DND-41 (cell line): ENCODE results near the gene MYCBPAP.

Experiments used
- ATAC-seq: fragments of 200-7000 bp; cut with Tn5 transposase; 3 replicates; pipeline ENCODE4 v1.9.1; 2021; ENCODE audit warnings: low read depth; ENCODE audit not compliant: insufficient read depth
- DNase-seq: peaks from one replicate; pipeline ENCODE4 v3.0.0-alpha.2; 2020
- H2AFZ ChIP-seq: 2 replicates; pipeline ENCODE4 v1.6.0; 2012; ENCODE audit warnings: low read depth, low read length
- H3K27ac ChIP-seq: 2 replicates; pipeline ENCODE4 v1.5.1; 2012; ENCODE audit warnings: low read length, inconsistent platforms
- H3K27me3 ChIP-seq: fragments of 200-600 bp; sonication (generic); 2 replicates; pipeline ENCODE4 v1.6.0; 2012; ENCODE audit warnings: low read length, mild to moderate bottlenecking, inconsistent platforms; ENCODE audit not compliant: insufficient read depth, poor library complexity
- H3K36me3 ChIP-seq: 2 replicates; pipeline ENCODE4 v1.5.1; 2012; ENCODE audit warnings: low read length, inconsistent platforms; ENCODE audit not compliant: insufficient read depth
- H3K4me1 ChIP-seq: 2 replicates; pipeline ENCODE4 v1.5.1; 2012; ENCODE audit warnings: mild to moderate bottlenecking, low read length; ENCODE audit not compliant: insufficient read depth
- H3K4me2 ChIP-seq: 2 replicates; pipeline ENCODE4 v1.6.0; 2012; ENCODE audit warnings: mild to moderate bottlenecking, moderate library complexity, low read length, inconsistent platforms; ENCODE audit not compliant: insufficient read depth
- H3K4me3 ChIP-seq, 2 experiments: fragments of 200-600 bp in 1 of 2; shearing (Covaris generic) in 1 of 2; 2 replicates each; pipeline ENCODE4 v1.5.1; 2012 to 2016; ENCODE audit warnings: inconsistent platforms in 2 of 2, low read length in 2 of 2, mild to moderate bottlenecking in 2 of 2, low read depth in 1 of 2, moderate library complexity in 1 of 2
- H3K79me2 ChIP-seq: 2 replicates; pipeline ENCODE4 v1.6.0; 2012; ENCODE audit warnings: low read length, inconsistent platforms; ENCODE audit not compliant: insufficient read depth
- H3K9ac ChIP-seq: 2 replicates; pipeline ENCODE4 v1.6.0; 2012; ENCODE audit warnings: low read depth, mild to moderate bottlenecking, inconsistent platforms, low read length, moderate library complexity
- H3K9me3 ChIP-seq: 2 replicates; pipeline ENCODE4 v1.5.1; 2012; ENCODE audit warnings: low read length, moderate library complexity, mild to moderate bottlenecking, inconsistent platforms; ENCODE audit not compliant: insufficient read depth, severe bottlenecking
- H4K20me1 ChIP-seq: 2 replicates; pipeline ENCODE4 v1.6.0; 2012; ENCODE audit warnings: low read length; ENCODE audit not compliant: insufficient read depth
- EZH2 ChIP-seq: IDR thresholded peaks from 3 replicates; pipeline ENCODE4 v1.6.1; 2012; ENCODE audit warnings: borderline replicate concordance, low read depth, mild to moderate bottlenecking, moderate library complexity, low read length, inconsistent platforms; ENCODE audit not compliant: severe bottlenecking
- TF ChIP-seq, protein P1 (sequence below): IDR thresholded peaks from 2 replicates; pipeline ENCODE4 v1.5.1; 2012; ENCODE audit warnings: borderline replicate concordance, low read length, moderate library complexity, mild to moderate bottlenecking; ENCODE audit not compliant: poor library complexity, severe bottlenecking; ENCODE audit errors: extremely low read depth

The MYCBPAP gene

DNA sequence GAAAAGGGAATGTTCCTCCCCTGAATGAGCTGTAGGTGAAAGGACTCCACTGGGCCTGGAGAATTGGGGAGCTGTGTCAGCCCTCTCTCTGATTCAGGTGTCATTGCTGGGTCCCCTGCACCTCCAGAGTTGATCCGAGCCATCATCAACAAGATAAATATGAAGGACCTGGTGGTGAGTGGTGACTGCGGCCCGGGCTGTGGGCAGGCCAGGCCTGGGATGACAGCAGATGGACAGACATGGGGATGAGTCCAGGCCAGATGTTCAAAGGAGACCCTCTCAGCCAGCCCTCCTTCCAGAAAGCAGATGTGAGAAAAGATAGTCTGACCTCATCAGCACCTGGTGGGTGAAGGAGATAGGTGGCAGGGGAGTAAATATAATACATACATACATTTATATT, 44.1 kb upstream of the MYCBPAP start:
- DNase-seq = no peak
- Histone ChIP-seq H3K9ac (no peak overlapping the region), H3K4me2 (no peak overlapping the region)

DNA sequence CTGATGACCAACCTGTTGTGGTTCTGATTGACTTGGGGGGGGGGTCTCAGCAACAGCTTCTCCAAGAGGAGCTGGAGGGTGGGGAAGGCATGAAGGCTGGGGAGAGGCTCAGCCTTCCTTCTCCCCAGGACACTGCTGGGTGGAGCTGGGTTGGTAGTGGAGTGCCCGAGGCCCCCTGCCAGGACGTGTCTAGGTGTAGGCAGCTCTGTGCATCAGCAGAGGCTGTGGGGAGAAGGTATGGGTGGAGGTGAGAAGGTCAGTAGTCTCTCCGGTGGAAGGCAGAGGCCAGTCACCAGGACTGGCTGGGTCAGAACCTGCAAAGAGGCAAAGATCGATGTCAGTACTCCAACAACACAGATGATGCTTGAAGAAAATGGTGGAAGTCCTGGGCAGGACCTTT, 43.5 kb upstream of the MYCBPAP start:
- no peak overlapping the region for H3K9ac ChIP-seq
- no peak overlapping the region for H3K27ac ChIP-seq
- H2AFZ ChIP-seq = no peak overlapping the region
- DNase-seq (no peak), ATAC-seq (no peak)
- H3K9me3 ChIP-seq = no peaks in the 10 kb centered on the region
- H3K4me2 ChIP-seq = no peak overlapping the region
- H3K36me3 ChIP-seq = no peaks in the 10 kb centered on the region; the same call in 1 of the 2 replicates
- H3K4me1 ChIP-seq = no peaks in the 10 kb centered on the region
- no peaks in the 10 kb centered on the region for H3K79me2 ChIP-seq
- TF ChIP-seq EZH2 = no peak
- TF ChIP-seq, protein P1, sequence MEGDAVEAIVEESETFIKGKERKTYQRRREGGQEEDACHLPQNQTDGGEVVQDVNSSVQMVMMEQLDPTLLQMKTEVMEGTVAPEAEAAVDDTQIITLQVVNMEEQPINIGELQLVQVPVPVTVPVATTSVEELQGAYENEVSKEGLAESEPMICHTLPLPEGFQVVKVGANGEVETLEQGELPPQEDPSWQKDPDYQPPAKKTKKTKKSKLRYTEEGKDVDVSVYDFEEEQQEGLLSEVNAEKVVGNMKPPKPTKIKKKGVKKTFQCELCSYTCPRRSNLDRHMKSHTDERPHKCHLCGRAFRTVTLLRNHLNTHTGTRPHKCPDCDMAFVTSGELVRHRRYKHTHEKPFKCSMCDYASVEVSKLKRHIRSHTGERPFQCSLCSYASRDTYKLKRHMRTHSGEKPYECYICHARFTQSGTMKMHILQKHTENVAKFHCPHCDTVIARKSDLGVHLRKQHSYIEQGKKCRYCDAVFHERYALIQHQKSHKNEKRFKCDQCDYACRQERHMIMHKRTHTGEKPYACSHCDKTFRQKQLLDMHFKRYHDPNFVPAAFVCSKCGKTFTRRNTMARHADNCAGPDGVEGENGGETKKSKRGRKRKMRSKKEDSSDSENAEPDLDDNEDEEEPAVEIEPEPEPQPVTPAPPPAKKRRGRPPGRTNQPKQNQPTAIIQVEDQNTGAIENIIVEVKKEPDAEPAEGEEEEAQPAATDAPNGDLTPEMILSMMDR = no peak
- no peaks in the 10 kb centered on the region for H3K27me3 ChIP-seq
- H4K20me1 ChIP-seq = no peaks in the 10 kb centered on the region; the same call in 1 of the 2 replicates
- H3K4me3 ChIP-seq = no peak overlapping the region

More for the DNA sequence above, 44.1 kb upstream of the MYCBPAP start:
- H3K27ac ChIP-seq = no peak overlapping the region
- no peak for TF ChIP-seq EZH2
- TF ChIP-seq, protein P1 = no peak
- H3K4me3 ChIP-seq = no peak overlapping the region
- no peaks in the 10 kb centered on the region for H3K9me3 ChIP-seq
- no peak for ATAC-seq
- H3K27me3 ChIP-seq = no peaks in the 10 kb centered on the region
- H3K4me1 ChIP-seq = no peaks in the 10 kb centered on the region
- no peaks in the 10 kb centered on the region; the same call in 1 of the 2 replicates for H4K20me1 ChIP-seq
- no peak overlapping the region for H2AFZ ChIP-seq
- H3K36me3 ChIP-seq = no peaks in the 10 kb centered on the region; the same call in 1 of the 2 replicates
- H3K79me2 ChIP-seq = no peaks in the 10 kb centered on the region

DNA sequence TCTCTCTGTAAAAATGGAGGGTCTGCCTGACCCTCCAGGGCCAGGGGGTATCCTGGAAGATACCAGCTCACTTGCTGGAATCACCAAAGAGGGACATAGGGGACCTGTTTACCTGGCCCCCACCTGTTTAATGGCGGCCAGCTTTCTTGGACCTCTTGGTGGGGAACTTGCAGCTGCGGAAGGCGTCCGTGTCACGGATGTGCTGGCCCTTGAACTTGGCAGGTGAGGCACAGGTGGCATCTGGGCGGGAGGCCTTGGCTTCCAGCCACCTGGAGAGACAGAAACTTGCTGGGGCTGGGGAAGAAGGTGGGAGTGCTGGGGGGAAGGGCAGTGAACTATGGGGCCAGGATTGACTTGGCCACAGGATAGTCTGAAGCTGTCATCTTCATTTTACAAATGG, 43.1 kb upstream of the MYCBPAP start:
- Histone ChIP-seq H3K4me3 (no peak overlapping the region), H3K27me3 (no peaks in the 10 kb centered on the region), H3K4me2 (no peak overlapping the region), H2AFZ (no peak overlapping the region), H3K9me3 (no peaks in the 10 kb centered on the region), H4K20me1 (no peaks in the 10 kb centered on the region; the same call in 1 of the 2 replicates), H3K27ac (no peak overlapping the region), H3K79me2 (no peaks in the 10 kb centered on the region), H3K9ac (no peak overlapping the region), H3K36me3 (no peaks in the 10 kb centered on the region; the same call in 1 of the 2 replicates), H3K4me1 (no peaks in the 10 kb centered on the region)
- DNase-seq = no peak
- ATAC-seq = no peak
- TF ChIP-seq, protein P1 = no peak
- TF ChIP-seq EZH2 = no peak

DNA sequence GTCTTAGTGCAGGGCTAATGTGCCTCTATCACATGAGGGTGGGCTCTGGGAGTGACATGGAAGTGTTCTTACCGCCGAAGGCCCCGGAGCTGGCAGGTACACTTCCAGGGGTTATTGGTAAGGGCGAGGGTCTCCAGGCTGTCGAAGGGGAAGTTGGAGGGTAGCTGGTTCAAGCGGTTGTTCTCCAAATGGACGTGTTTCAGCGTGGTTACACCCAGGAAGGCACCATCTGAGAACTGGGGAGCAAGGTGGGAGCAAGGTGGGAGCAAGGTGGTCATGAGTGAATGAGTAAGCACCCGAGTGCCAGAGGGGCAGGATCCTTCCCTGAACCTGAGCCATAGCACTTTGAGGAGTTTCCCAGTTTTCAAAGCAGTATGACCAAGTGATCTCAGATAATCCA, 42.6 kb upstream of the MYCBPAP start:
- no peak for ATAC-seq
- no peaks in the 10 kb centered on the region for H3K27me3 ChIP-seq
- H3K36me3 ChIP-seq = no peaks in the 10 kb centered on the region; the same call in 1 of the 2 replicates
- no peaks in the 10 kb centered on the region for H3K9me3 ChIP-seq
- H3K79me2 ChIP-seq = no peaks in the 10 kb centered on the region
- H3K9ac ChIP-seq = no peak overlapping the region
- H3K4me2 ChIP-seq = no peak overlapping the region
- no peak overlapping the region for H3K4me3 ChIP-seq
- H4K20me1 ChIP-seq = no peaks in the 10 kb centered on the region; the same call in 1 of the 2 replicates
- no peak overlapping the region for H2AFZ ChIP-seq
- no peak overlapping the region for H3K27ac ChIP-seq
- TF ChIP-seq EZH2 = no peak
- TF ChIP-seq, protein P1 = no peak
- no peak for DNase-seq
- H3K4me1 ChIP-seq = no peaks in the 10 kb centered on the region
